LHCN-M2 (cell line): ENCODE results near the gene OR4C16. TPM values are rescaled to one million over a fixed set of nuclear protein-coding genes. Genes with fewer than 3 reads are reported as not detected.

ENCODE experiments used
- DNase-seq: peaks from one replicate; pipeline ENCODE4 v3.0.0-alpha.2; 2012; ENCODE audit warnings: low read depth
- polyA plus RNA-seq: library from polyadenylated mRNA; unstranded; fragments of >200 nt; gene quantifications from one replicate; pipeline ENCODE4 v1.2.1, GENCODE V29; 2012; ENCODE audit warnings: missing spikeins
- total RNA-seq: library from RNA; depleted of rRNA; stranded (reverse); fragments of >200 nt; gene quantifications from 2 replicates; pipeline ENCODE4 v1.2.3, GENCODE V29; 2014; rRNA removed

OR4C16 gene
- not detected in 2 replicates for total RNA-seq
- polyA plus RNA-seq, result not detected

- no peak for DNase-seq
These were observed at the start of gene OR4C16 for GRCh38 chr11:55571828-55572227. OR4C16 (plus strand) TSS chr11:55572128; CDS start chr11:55572128, 0 bp downstream.

GRCh38 chr11:55554169-55554568 is 17.8 kb upstream of the OR4C16 start, which contains the start of gene OR4C15:
OR4C15 (plus strand) TSS chr11:55554469; CDS start chr11:55554469, 0 bp downstream.
- DNase-seq, result no peak

GRCh38 chr11:55572548-55572947 is 620 bp downstream of the OR4C16 start:
- no peak for DNase-seq

- DNase-seq, result no peak
These were observed 35.6 kb downstream of the OR4C16 start, which contains the start of gene OR4C11 for GRCh38 chr11:55607545-55607944. OR4C11 (minus strand) TSS chr11:55607645; CDS start chr11:55604373, 3,272 bp downstream.

Other genes starting within 250 kb of the OR4C16 start
- not detected in 2 replicates for gene OR4A16, start 228.9 kb upstream of the OR4C16 start, total RNA-seq
- not detected in 2 replicates for gene OR4A15, start 204.2 kb upstream of the OR4C16 start, total RNA-seq
- gene OR4C15, start 17.7 kb upstream of the OR4C16 start, total RNA-seq, result not detected in 2 replicates
- not detected in 2 replicates for gene OR4C11, start 35.5 kb downstream of the OR4C16 start, total RNA-seq
- not detected in 2 replicates for gene OR4P4, start 63.0 kb downstream of the OR4C16 start, total RNA-seq
- not detected in 2 replicates for gene OR4S2, start 76.2 kb downstream of the OR4C16 start, total RNA-seq
- gene OR4C6, start 90.1 kb downstream of the OR4C16 start, total RNA-seq, result not detected in 2 replicates
- gene OR5D13, start 201.3 kb downstream of the OR4C16 start, total RNA-seq, result not detected in 2 replicates
- not detected in 2 replicates for gene OR5D14, start 223.4 kb downstream of the OR4C16 start, total RNA-seq
- not detected in 2 replicates for gene OR5L1, start 239.2 kb downstream of the OR4C16 start, total RNA-seq
- not detected in 2 replicates for gene OR5D18, start 247.5 kb downstream of the OR4C16 start, total RNA-seq